ENCODE measurements around the gene BTLA. TPM values are rescaled to one million over a fixed set of nuclear protein-coding genes. Genes with fewer than 3 reads are reported as not detected.

Gene BTLA
- total and polyA plus RNA-seq, 11 donors, result 0.20 to 0.80 (median 0.29) TPM; not detected in 8

- ATAC-seq (no peak), DNase-seq (no peak)
- Histone ChIP-seq H3K9me3 (no peaks in the 10 kb centered on the region), H3K4me3 (no peak overlapping the region), H3K27me3 (no peaks in the 10 kb centered on the region), H3K4me1 (peaks cover 0 to 23% (median 3%) of the 10 kb centered on the region in 12 donors), H3K27ac (no peak overlapping the region), H3K36me3 (no peaks in the 10 kb centered on the region)
- TF ChIP-seq CTCF (IDR thresholded peaks at IDR 0.05), result no peak
- TF ChIP-seq POLR2A (IDR thresholded peaks at IDR 0.05), result no peak
- intact Hi-C loops (cut with DNase I), result no loop called here
- WGBS, 4 donors, result 23 to 60% (median 31%) methylated on average over 2 of the region's 2 CpGs
Measured at GRCh38 chr3:112505907-112506306, 6.6 kb upstream of the BTLA start.

- DNase-seq (no peak), ATAC-seq (no peak)
- 68 to 82% (median 79%) methylated on average over 3 of the region's 3 CpGs for WGBS, 4 donors
- H3K27ac ChIP-seq, result no peak overlapping the region
- no peak overlapping the region for H3K4me3 ChIP-seq
- no peaks in the 10 kb centered on the region for H3K36me3 ChIP-seq
- H3K9me3 ChIP-seq, result no peaks in the 10 kb centered on the region
- TF ChIP-seq CTCF (IDR thresholded peaks at IDR 0.05), result no peak
- no peak for TF ChIP-seq POLR2A (IDR thresholded peaks at IDR 0.05)
- no peaks in the 10 kb centered on the region for H3K27me3 ChIP-seq
- intact Hi-C loops (cut with DNase I), result no loop called here
- H3K4me1 ChIP-seq, result peaks cover 0 to 19% (median 0%) of the 10 kb centered on the region in 12 donors
Measured at GRCh38 chr3:112504123-112504522, 4.9 kb upstream of the BTLA start.

- Histone ChIP-seq H3K27ac (no peak overlapping the region), H3K36me3 (no peaks in the 10 kb centered on the region), H3K4me1 (peaks cover 0 to 12% (median 0%) of the 10 kb centered on the region in 12 donors), H3K27me3 (no peaks in the 10 kb centered on the region), H3K4me3 (no peak overlapping the region), H3K9me3 (no peaks in the 10 kb centered on the region)
- WGBS, 4 donors, result 87 to 92% (median 91%) methylated on average over 4 of the region's 4 CpGs
- intact Hi-C loops (cut with DNase I), result no loop called here
- DNase-seq, result no peak
- TF ChIP-seq CTCF (IDR thresholded peaks at IDR 0.05) (no peak), POLR2A (IDR thresholded peaks at IDR 0.05) (no peak)
- ATAC-seq, result no peak
Measured at GRCh38 chr3:112503304-112503972, 4.2 kb upstream of the BTLA start.

- no peak for ATAC-seq
- WGBS, 4 donors, result 73 to 80% (median 76%) methylated on average over 2 of the region's 2 CpGs
- TF ChIP-seq CTCF (IDR thresholded peaks at IDR 0.05) (no peak), POLR2A (IDR thresholded peaks at IDR 0.05) (no peak)
- Histone ChIP-seq H3K27ac (no peak overlapping the region), H3K4me3 (no peak overlapping the region), H3K36me3 (no peaks in the 10 kb centered on the region), H3K27me3 (no peaks in the 10 kb centered on the region), H3K9me3 (no peaks in the 10 kb centered on the region), H3K4me1 (peaks cover 0 to 8% (median 0%) of the 10 kb centered on the region in 12 donors)
- DNase-seq, result no peak
- intact Hi-C loops (cut with DNase I), result no loop called here
Measured at GRCh38 chr3:112500621-112501020, 1.3 kb upstream of the BTLA start.
